Gastrocnemius medialis (tissue), 4 donors: ENCODE results near the gene APBB2. TPM values are rescaled to one million over a fixed set of nuclear protein-coding genes. Genes with fewer than 3 reads are reported as not detected.

Source experiments
- ATAC-seq, 2 donors: fragments of 150-250 bp; one replicate each; pipeline ENCODE4 v1.9.1; 2016
- DNase-seq, 2 donors: peaks; one replicate each; pipeline ENCODE4 v3.0.0-alpha.2; 2019
- H3K27ac ChIP-seq, 4 donors: fragments of 200-600 bp; sonication (generic); 1 replicate in 1 of 4; 2 replicates in 3 of 4; pipeline ENCODE4 v1.5.1; 2016 to 2018; ENCODE audit warnings: mild to moderate bottlenecking in 2 of 4, moderate library complexity in 1 of 4
- H3K27me3 ChIP-seq, 3 donors: fragments of 200-600 bp; sonication (generic) in 2 of 3; 1 replicate in 1 of 3; 2 replicates in 2 of 3; pipeline versions ENCODE4 v1.5.1 to v1.6.0; 2016 to 2019; ENCODE audit warnings: mild to moderate bottlenecking in 1 of 3, moderate library complexity in 1 of 3
- H3K36me3 ChIP-seq, 2 donors: fragments of 200-600 bp; sonication (generic) in 1 of 2; one replicate each; pipeline ENCODE4 v1.5.1; 2017 to 2018
- H3K4me1 ChIP-seq, 2 donors: fragments of 200-600 bp; sonication (generic) in 1 of 2; one replicate each; pipeline ENCODE4 v1.5.1; 2016 to 2017; ENCODE audit warnings: mild to moderate bottlenecking in 2 of 2
- H3K4me3 ChIP-seq, 4 donors: fragments of 200-600 bp; sonication (generic) in 3 of 4; 1 replicate in 1 of 4; 2 replicates in 3 of 4; pipeline ENCODE4 v1.5.1; 2016 to 2019; ENCODE audit warnings: mild to moderate bottlenecking in 2 of 4
- H3K9me3 ChIP-seq, 3 donors: fragments of 200-600 bp; sonication (generic) in 2 of 3; 1 replicate in 1 of 3; 2 replicates in 2 of 3; pipeline ENCODE4 v1.5.1; 2016 to 2019
- POLR2A ChIP-seq, 2 donors: fragments of 450-650 bp; IDR thresholded peaks; one replicate each; pipeline ENCODE4 v1.6.1; 2017; ENCODE audit warnings: antibody characterized with exemption in 2 of 2, mild to moderate bottlenecking in 2 of 2, moderate library complexity in 2 of 2
- in situ Hi-C, 4 donors: fragments of 200-750 bp; cut with MboI; loops; one replicate each; pipeline versions ENCODE4 v1.15.0 to v1.8.0; 2017; ENCODE audit warnings: low sequenced_read_pairs in 4 of 4
- intact Hi-C: fragments of 100-400 bp; cut with DNase I; formaldehyde crosslinking; loops from one replicate; pipeline ENCODE4 v1.15.1; 2023; ENCODE audit warnings: low total_unique reads
- total RNA-seq, 4 donors: library from RNA; depleted of rRNA; stranded (reverse); fragments of >200 nt; gene quantifications; one replicate each; pipeline versions ENCODE4 v1.1.0 to v1.2.3, GENCODE V29; 2016
- TF ChIP-seq, protein P1 (sequence below), 5 experiments: fragments of 450-650 bp in 3 of 5; fragments of 200-600 bp in 2 of 5; sonication (generic) in 2 of 5; IDR thresholded peaks in 4 of 5; conservative IDR thresholded peaks in 1 of 5; 1 replicate in 4 of 5; 2 replicates in 1 of 5; pipeline ENCODE4 v1.5.1; 2016 to 2019; ENCODE audit warnings: antibody characterized with exemption in 5 of 5, mild to moderate bottlenecking in 3 of 5, moderate library complexity in 3 of 5

APBB2 gene
- total RNA-seq, 4 donors from 2014 or later, result 14.3 to 20.5 (median 14.5) TPM

DNA sequence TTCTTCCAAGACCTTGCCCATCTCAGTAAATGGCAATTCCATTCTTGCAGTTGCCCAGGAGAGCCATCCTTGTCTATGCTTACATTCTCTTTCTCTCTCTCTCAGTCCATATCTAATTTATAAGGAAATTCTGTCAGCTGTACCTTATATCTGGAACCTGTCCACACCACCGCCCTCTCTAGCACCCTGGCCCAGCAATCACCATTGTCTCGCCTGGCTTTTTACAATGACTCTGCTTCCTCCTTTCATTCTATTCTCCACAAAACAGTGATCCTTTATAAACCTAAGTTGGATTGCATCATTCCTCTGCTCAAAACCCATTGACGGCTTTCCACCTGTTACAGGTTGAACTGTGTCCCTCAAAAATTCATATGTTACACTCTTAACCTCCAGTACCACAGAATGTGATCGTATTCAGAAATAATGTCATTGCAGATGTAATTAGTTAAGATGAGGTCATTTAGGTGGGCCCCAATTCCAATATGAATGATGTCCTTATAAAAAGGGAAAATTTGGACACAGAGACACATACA lies 31.3 kb downstream of the APBB2 start:
- no peaks in the 10 kb centered on the region for H3K9me3 ChIP-seq
- in situ Hi-C loops, result no loop called here
- no peak overlapping the region for H3K27ac ChIP-seq
- TF ChIP-seq, protein P1, sequence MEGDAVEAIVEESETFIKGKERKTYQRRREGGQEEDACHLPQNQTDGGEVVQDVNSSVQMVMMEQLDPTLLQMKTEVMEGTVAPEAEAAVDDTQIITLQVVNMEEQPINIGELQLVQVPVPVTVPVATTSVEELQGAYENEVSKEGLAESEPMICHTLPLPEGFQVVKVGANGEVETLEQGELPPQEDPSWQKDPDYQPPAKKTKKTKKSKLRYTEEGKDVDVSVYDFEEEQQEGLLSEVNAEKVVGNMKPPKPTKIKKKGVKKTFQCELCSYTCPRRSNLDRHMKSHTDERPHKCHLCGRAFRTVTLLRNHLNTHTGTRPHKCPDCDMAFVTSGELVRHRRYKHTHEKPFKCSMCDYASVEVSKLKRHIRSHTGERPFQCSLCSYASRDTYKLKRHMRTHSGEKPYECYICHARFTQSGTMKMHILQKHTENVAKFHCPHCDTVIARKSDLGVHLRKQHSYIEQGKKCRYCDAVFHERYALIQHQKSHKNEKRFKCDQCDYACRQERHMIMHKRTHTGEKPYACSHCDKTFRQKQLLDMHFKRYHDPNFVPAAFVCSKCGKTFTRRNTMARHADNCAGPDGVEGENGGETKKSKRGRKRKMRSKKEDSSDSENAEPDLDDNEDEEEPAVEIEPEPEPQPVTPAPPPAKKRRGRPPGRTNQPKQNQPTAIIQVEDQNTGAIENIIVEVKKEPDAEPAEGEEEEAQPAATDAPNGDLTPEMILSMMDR (IDR thresholded peaks at IDR 0.05 in 4 of 5, conservative IDR thresholded peaks at IDR 0.05 in 1 of 5), result no peak
- TF ChIP-seq POLR2A (IDR thresholded peaks at IDR 0.05), result no peak
- no peak overlapping the region for H3K4me3 ChIP-seq
- DNase-seq, result no peak
- ATAC-seq, result no peak
- H3K27me3 ChIP-seq, result no peaks in the 10 kb centered on the region
- peaks cover 25 to 34% of the 10 kb centered on the region in 2 donors for H3K4me1 ChIP-seq
- intact Hi-C loops, result no loop called here
- no peaks in the 10 kb centered on the region for H3K36me3 ChIP-seq

DNA sequence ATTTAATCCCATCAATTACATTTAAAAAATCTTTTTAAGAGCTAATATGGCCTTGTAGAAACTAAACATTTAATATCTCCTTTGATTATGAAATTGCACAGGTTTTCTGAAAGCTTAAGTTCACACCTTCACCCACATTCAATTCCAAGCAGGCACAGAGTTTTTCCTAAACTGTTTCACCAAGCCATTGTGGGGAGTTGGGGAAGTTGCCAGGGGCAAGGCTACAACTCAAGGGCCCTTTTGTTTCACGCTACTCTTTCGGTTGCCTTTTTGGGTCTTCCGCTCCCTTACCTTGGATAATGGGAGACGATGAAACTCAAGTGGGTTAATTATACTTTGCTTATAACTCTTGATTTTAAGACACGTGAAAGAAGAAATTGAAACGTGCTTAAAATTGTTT lies 33.3 kb downstream of the APBB2 start:
- no peak overlapping the region for H3K4me3 ChIP-seq
- in situ Hi-C loops (no loop called here), intact Hi-C loops (no loop called here)
- H3K36me3 ChIP-seq, result no peaks in the 10 kb centered on the region
- peaks cover 33 to 42% of the 10 kb centered on the region in 2 donors for H3K4me1 ChIP-seq
- no peaks in the 10 kb centered on the region for H3K9me3 ChIP-seq
- ATAC-seq (no peak), DNase-seq (no peak)
- TF ChIP-seq, protein P1 (IDR thresholded peaks at IDR 0.05 in 4 of 5, conservative IDR thresholded peaks at IDR 0.05 in 1 of 5), result no peak
- TF ChIP-seq POLR2A (IDR thresholded peaks at IDR 0.05), result no peak
- H3K27me3 ChIP-seq, result no peaks in the 10 kb centered on the region
- H3K27ac ChIP-seq, result no peak overlapping the region

DNA sequence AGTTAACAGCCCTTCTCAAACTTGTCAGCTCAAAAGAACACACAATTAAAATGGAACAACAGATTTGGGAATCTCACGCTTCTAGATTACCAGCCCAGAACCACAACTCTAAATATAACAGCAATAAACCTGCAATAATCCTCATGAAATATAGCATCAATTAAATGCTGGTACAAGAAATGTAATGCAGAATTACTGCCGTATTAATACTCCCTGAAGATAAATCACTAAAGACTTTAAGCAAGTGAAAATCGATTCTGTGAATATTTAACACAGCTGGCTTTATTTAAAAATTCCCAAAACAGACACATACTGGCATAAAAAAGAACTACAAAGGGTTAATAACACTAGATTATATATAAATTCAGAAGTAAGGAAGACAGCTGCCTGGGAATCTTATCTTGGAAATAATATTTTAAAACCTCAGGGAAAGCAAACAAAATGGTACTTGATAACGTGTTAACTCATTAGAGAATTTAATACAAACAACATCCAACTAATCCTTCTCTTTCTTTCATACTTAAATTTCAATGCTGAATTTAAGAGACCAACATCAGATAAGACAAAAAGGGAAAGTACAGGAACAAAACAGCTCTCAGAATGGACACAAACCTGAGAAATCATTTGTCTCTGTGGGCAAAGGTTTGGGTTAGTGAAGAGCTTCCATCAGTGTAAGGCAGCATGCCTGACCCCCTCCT lies 34.7 kb downstream of the APBB2 start:
- no peaks in the 10 kb centered on the region for H3K27me3 ChIP-seq
- TF ChIP-seq, protein P1 (IDR thresholded peaks at IDR 0.05 in 4 of 5, conservative IDR thresholded peaks at IDR 0.05 in 1 of 5), result no peak
- TF ChIP-seq POLR2A (IDR thresholded peaks at IDR 0.05), result no peak
- no peaks in the 10 kb centered on the region for H3K36me3 ChIP-seq
- ATAC-seq, result no peak
- peaks cover 23 to 36% of the 10 kb centered on the region in 2 donors for H3K4me1 ChIP-seq
- no peak for DNase-seq
- in situ Hi-C loops, result no loop called here
- H3K9me3 ChIP-seq, result no peaks in the 10 kb centered on the region
- no peak overlapping the region for H3K27ac ChIP-seq
- no peak overlapping the region for H3K4me3 ChIP-seq
- intact Hi-C loops, result no loop called here

DNA sequence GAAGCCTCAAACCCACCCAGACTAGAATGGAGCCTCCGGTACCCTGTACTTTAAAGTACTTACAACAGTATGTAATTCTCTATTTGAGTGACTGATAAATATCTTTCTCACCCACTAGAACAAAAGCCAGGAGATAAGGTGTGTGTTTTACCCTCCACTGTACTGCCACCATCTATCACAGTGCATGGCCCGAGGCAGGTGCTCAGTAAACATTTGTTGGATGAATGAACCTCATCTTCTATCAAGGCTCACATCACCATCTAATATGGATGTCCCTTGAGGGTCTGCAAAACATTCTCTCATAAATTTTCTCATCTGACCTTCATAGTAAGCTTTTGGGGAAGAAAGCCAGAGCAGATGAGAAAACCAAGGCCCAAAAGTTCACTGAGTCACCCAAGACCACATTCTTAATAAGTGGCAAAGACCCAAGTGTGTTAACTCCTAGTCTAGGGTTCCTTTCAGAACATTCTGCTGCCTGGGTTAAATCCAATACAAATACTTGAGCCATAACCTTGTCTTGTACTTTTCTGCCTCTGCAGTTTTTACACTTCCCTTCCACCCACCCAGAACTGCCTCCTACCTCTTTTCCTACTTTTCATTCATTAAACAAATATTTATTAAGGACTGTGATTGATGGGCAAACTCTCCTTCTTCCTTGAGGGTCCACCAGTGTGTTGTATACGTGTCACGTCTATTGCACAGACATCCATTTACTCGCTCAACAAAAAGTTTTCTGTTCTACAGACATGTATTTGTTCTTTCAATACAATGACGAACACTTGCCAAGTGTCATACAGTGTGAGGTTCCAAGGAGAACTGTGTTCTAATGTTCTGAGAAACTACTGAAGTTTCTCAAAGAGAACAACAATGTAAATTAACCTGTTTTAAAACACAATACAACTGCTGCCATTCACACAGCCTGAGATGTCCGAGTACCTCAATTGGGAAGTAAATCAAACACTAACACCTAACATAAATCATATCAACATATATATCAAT lies 35.7 kb downstream of the APBB2 start:
- intact Hi-C loops (no loop called here), in situ Hi-C loops (no loop called here)
- DNase-seq (no peak), ATAC-seq (peak; percentile 72 to 79)
- no peaks in the 10 kb centered on the region for H3K36me3 ChIP-seq
- no peak overlapping the region for H3K4me3 ChIP-seq
- H3K4me1 ChIP-seq, result peaks cover 23 to 36% of the 10 kb centered on the region in 2 donors
- peak overlapping the region in 2 of 4 donors; percentile 8 to 26 for H3K27ac ChIP-seq
- TF ChIP-seq, protein P1 (IDR thresholded peaks at IDR 0.05 in 4 of 5, conservative IDR thresholded peaks at IDR 0.05 in 1 of 5), result no peak
- no peak for TF ChIP-seq POLR2A (IDR thresholded peaks at IDR 0.05)
- H3K27me3 ChIP-seq, result no peaks in the 10 kb centered on the region
- H3K9me3 ChIP-seq, result no peaks in the 10 kb centered on the region
